ENCODE measurements around the gene PFDN6.

The PFDN6 gene

GRCh38 chr6:33276581-33276863, 12.9 kb upstream of the PFDN6 start:
- no peaks in the 10 kb centered on the region for H3K9me2 ChIP-seq (replicated peaks; ENCODE audit: insufficient read depth, low read length)
- peaks cover 7% of the 10 kb centered on the region; the same call in 1 of the 2 replicates for H3K36me3 ChIP-seq (replicated peaks; ENCODE audit: insufficient read depth, low read length)
- peaks cover 41% of the 10 kb centered on the region for H3K79me2 ChIP-seq (ENCODE audit: low read length)
- TF ChIP-seq EZH2 (optimal IDR thresholded peaks at IDR 0.05; ENCODE audit: low read depth, low read length) (no peak), CTCF (IDR thresholded peaks at IDR 0.05; ENCODE audit: low read length) (no peak), EZH2phosphoT487 (IDR thresholded peaks at IDR 0.05; ENCODE audit: low read length) (no peak)
- no peak overlapping the region for H3K27ac ChIP-seq (ENCODE audit: low read length)
- no peaks in the 10 kb centered on the region for H3K9me3 ChIP-seq (replicated peaks; ENCODE audit: insufficient read depth, low read length)
- H3K4me3 ChIP-seq (ENCODE audit: low read length), result no peak overlapping the region
- H3K4me2 ChIP-seq (ENCODE audit: low read depth, low read length), result no peak overlapping the region
- no peak overlapping the region for H3K9ac ChIP-seq (ENCODE audit: low read length)
- peaks cover 9% of the 10 kb centered on the region for H3K4me1 ChIP-seq (ENCODE audit: low read length)
- H2AFZ ChIP-seq (ENCODE audit: low read length), result no peak overlapping the region
- DNase-seq, result no peak
- H3K27me3 ChIP-seq (replicated peaks; ENCODE audit: insufficient read depth, low read length), result no peaks in the 10 kb centered on the region
- H3F3A ChIP-seq (ENCODE audit: insufficient read depth, low read length), result peaks cover 64% of the 10 kb centered on the region
- peaks cover 25% of the 10 kb centered on the region for H4K20me1 ChIP-seq (ENCODE audit: insufficient read depth, low read length)

DNA sequence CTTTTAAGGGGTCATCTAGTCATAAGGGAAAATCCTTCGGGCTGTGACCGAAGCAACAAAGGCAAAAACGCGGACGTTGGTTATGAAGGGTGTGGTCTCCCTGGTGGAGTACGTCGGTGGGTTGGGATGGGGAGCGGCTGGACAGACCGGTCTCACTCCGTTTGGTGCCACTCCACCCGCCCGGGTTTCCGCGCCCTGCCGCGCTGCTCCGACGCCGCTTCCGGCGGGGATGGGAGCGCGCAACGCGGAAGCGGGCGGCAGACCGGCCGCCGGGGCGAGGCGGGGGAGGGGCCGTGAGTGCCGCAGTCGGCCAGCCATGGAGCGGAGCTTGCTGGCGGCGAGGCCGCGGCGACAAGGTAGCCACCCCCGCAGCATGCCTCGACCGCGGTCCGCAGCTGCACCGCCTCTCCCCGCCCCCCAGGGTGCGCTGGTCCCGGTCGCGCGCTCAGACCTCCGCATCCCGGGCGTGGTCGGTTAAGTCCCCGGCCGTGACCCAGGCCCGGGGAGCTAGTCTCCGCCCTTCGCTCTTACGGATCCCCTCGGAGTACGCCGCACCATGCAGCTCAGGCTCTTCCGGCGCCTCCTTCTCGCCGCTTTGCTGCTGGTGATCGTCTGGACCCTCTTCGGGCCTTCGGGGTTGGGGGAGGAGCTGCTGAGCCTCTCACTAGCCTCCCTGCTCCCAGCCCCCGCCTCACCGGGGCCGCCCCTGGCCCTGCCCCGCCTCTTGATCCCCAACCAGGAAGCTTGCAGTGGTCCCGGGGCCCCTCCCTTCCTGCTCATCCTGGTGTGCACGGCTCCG, 12.3 kb upstream of the PFDN6 start, which contains the start of gene B3GALT4:
B3GALT4 (plus strand) TSS at position 260 of the 799 bp plus-strand sequence; CDS start at position 557, 297 bp downstream.
- no peak within 1 kb of the TSS for H2AFZ ChIP-seq (ENCODE audit: low read length)
- H3K79me2 ChIP-seq (ENCODE audit: low read length), result peaks cover 39% of the 10 kb centered on the region
- peaks cover 7% of the 10 kb centered on the region; the same call in 1 of the 2 replicates for H3K36me3 ChIP-seq (replicated peaks; ENCODE audit: insufficient read depth, low read length)
- H4K20me1 ChIP-seq (ENCODE audit: insufficient read depth, low read length), result peaks cover 25% of the 10 kb centered on the region
- no peak within 1 kb of the TSS for H3K4me3 ChIP-seq (ENCODE audit: low read length)
- no peak within 1 kb of the TSS for H3K4me2 ChIP-seq (ENCODE audit: low read depth, low read length)
- H3F3A ChIP-seq (ENCODE audit: insufficient read depth, low read length), result peaks cover 63% of the 10 kb centered on the region
- no peaks in the 10 kb centered on the region for H3K9me3 ChIP-seq (replicated peaks; ENCODE audit: insufficient read depth, low read length)
- no peaks in the 10 kb centered on the region for H3K9me2 ChIP-seq (replicated peaks; ENCODE audit: insufficient read depth, low read length)
- no peaks in the 10 kb centered on the region for H3K27me3 ChIP-seq (replicated peaks; ENCODE audit: insufficient read depth, low read length)
- TF ChIP-seq CTCF (IDR thresholded peaks at IDR 0.05; ENCODE audit: low read length) (no peak), EZH2phosphoT487 (IDR thresholded peaks at IDR 0.05; ENCODE audit: low read length) (no peak)
- no peak for DNase-seq
- H3K9ac ChIP-seq (ENCODE audit: low read length), result no peak within 1 kb of the TSS
- H3K4me1 ChIP-seq (ENCODE audit: low read length), result peaks cover 9% of the 10 kb centered on the region
- H3K27ac ChIP-seq (ENCODE audit: low read length), result no peak within 1 kb of the TSS

DNA sequence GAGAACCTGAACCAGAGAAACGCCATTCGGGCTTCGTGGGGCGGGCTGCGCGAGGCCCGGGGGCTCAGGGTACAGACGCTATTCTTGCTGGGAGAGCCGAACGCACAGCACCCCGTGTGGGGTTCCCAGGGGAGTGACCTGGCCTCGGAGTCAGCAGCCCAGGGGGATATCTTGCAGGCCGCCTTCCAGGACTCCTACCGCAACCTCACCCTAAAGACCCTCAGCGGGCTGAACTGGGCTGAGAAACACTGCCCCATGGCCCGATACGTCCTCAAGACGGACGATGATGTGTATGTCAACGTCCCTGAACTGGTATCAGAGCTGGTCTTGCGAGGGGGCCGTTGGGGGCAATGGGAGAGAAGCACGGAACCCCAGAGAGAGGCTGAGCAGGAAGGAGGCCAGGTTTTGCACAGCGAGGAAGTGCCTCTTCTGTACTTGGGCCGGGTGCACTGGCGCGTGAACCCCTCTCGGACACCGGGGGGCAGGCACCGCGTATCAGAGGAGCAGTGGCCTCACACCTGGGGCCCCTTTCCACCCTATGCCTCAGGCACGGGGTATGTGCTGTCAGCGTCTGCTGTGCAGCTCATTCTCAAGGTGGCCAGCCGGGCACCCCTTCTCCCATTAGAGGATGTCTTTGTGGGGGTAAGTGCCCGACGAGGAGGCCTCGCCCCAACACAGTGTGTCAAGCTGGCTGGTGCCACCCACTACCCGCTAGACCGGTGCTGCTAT, 11.6 kb upstream of the PFDN6 start:
- H3K4me3 ChIP-seq (ENCODE audit: low read length), result no peak overlapping the region
- no peak overlapping the region for H3K4me2 ChIP-seq (ENCODE audit: low read depth, low read length)
- no peaks in the 10 kb centered on the region for H3K9me2 ChIP-seq (replicated peaks; ENCODE audit: insufficient read depth, low read length)
- no peak overlapping the region for H3K27ac ChIP-seq (ENCODE audit: low read length)
- TF ChIP-seq CTCF (IDR thresholded peaks at IDR 0.05; ENCODE audit: low read length) (no peak), EZH2phosphoT487 (IDR thresholded peaks at IDR 0.05; ENCODE audit: low read length) (no peak), EZH2 (optimal IDR thresholded peaks at IDR 0.05; ENCODE audit: low read depth, low read length) (no peak)
- DNase-seq, result no peak
- peaks cover 9% of the 10 kb centered on the region for H3K4me1 ChIP-seq (ENCODE audit: low read length)
- no peak overlapping the region for H3K9ac ChIP-seq (ENCODE audit: low read length)
- H4K20me1 ChIP-seq (ENCODE audit: insufficient read depth, low read length), result peaks cover 25% of the 10 kb centered on the region
- peaks cover 55% of the 10 kb centered on the region for H3F3A ChIP-seq (ENCODE audit: insufficient read depth, low read length)
- no peak overlapping the region for H2AFZ ChIP-seq (ENCODE audit: low read length)
- H3K36me3 ChIP-seq (replicated peaks; ENCODE audit: insufficient read depth, low read length), result peaks cover 7% of the 10 kb centered on the region; the same call in 1 of the 2 replicates
- no peaks in the 10 kb centered on the region for H3K9me3 ChIP-seq (replicated peaks; ENCODE audit: insufficient read depth, low read length)
- peaks cover 31% of the 10 kb centered on the region for H3K79me2 ChIP-seq (ENCODE audit: low read length)
- H3K27me3 ChIP-seq (replicated peaks; ENCODE audit: insufficient read depth, low read length), result no peaks in the 10 kb centered on the region

Data from MM.1S (cell line).